HG03139 (cell line): Measurements from ENCODE around the gene CERS1.
"Not testable (repeated sequence)": the region's sequence is repeated elsewhere in the genome, so short reads cannot be mapped to it uniquely, and the experiment has no call there.

Experiments
- ATAC-seq: cut with Tn5 transposase; IDR thresholded peaks from one replicate; pipeline ENCODE4 v1.9.1; 2021; ENCODE audit not compliant: unreplicated experiment

Gene CERS1

DNA sequence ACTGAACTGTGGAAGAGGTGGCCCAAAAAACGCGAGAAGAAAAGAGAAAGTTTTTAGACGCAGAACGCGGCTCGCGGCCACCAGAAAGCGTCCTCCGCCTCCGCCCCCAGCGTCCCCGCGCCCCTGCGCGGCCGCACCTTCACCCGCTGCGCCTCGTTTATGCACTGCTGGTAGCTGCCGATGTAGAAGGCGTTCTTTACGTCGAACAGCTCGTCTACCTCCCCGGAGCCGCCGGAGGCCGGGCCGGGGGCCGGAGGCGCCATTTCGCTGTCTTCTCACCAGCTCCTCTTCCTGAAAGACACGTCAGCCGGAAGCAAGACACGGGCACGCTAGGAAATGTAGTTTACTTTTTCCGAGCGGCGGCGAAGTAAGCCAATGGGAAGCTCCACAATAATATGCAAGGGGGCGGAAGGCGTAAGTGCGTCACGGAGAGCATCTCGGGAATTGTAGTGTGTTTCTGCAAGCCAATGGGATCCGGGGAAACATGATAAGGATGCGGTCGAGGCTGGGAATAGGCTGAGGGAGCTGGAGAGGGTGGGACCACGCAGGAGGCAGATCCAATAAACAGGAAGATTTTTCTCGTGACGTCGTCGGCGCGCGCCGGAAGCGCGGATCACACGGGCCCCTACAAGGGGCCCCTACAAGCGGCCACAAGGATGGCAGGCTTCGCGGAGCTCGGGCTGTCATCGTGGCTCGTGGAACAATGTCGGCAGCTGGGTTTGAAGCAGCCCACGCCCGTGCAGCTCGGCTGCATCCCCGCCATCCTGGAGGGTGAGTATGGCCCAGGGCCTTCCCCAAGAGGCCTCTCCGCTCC is 23.3 kb upstream of the CERS1 start, which contains the start of the genes COPE and DDX49:
Gene COPE (minus strand): TSS at position 302 of the 814 bp plus-strand sequence. CDS start 39 bp downstream, at position 263.
Gene DDX49 (plus strand): TSS at position 630 of the 814 bp plus-strand sequence. CDS start 27 bp downstream, at position 657.
- ATAC-seq: peak; percentile 89

DNA sequence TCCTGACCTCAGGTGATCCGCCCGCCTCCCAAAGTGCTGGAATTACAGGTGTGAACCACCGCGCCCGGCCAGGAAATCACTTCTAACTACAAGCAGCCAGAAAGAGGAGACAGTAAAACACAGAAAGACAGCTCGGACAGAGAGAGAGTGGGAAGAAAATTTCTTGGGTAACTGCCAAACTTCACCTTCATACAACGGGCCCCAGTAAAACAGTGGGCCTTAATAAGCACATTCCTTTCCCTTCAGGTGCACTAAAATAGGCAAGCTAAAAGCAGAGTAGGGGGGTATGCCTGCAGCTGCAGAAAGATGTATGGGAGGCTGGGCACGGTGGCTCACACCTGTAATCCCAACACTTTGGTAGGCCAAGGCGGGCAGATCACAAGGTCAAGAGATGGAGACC is 21.6 kb upstream of the CERS1 start:
- not testable (repeated sequence) for ATAC-seq

GRCh38 chr19:18915639-18916038 is 19.7 kb upstream of the CERS1 start:
- ATAC-seq: no peak

GRCh38 chr19:18913466-18913865 is 17.5 kb upstream of the CERS1 start:
- ATAC-seq: no peak

- no peak for ATAC-seq
These were observed 17.0 kb upstream of the CERS1 start for GRCh38 chr19:18912933-18913332.

- no peak for ATAC-seq
These were observed 15.0 kb upstream of the CERS1 start for GRCh38 chr19:18910801-18911436.

DNA sequence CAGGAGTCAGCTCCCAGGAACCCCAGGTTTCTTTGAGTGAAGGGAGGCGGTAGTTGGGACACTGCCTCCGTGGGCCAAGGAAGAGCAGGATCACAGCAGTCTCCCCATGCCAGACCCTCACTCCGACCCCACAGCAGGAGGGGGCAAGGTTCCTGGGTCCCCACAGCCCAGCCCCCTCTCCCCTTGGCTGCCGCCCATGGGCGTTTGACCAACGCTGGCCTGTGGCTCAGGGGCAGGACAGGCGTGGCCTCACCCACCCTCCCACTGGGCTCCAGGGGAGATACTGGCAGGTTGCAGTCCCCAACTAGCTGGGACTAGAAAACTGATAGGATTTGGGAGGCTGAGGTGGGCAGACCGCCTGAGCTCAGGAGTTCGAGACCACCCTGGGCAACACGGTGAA is 14.1 kb upstream of the CERS1 start:
- no peak for ATAC-seq

- no peak for ATAC-seq
These were observed 13.1 kb upstream of the CERS1 start for GRCh38 chr19:18908917-18909619.

DNA sequence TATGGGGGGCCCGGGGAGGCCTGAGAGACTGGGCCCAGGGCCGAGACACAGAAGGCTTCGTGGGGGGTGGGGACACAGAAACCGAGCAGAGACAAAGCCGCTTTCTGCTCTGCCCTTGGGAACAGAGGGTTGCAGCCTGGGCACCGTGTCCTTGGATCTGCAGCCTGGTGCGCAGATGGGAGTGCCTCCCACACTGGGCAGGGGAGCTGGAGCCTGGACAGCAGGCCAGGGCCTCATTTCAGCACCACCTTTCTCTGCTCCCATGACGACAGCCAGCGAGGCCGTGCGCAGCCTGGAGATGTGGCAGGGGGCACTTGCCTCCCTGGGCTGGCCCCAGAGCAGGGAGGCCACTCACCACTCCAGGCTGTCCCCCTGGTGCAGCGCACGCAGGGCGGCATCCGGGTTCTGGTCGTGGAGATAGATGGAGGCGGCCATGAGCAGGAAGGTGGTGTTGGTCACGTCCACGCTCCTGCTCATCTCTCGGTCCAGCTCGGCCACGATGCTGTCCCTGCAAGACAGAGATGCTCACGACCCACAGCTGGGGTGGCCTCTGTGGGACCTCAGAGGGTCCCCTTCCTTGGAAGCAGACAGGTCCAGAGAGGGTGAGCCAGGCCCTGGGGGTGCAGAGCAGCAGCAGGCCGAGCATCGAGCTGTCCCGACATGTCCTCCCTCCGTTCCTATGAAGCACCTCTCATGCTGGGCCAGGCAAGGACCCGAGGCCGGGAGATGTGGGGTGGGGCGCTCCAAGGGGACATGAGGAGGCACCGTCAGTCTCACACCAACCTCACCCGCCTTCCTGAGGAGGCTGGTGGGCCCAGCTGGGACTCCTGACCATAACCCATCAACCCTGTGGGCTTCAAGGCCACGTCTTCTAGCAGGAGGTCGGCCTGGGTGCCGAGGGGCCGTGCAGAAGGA is 10.9 kb upstream of the CERS1 start:
- no peak for ATAC-seq

- ATAC-seq: no peak
These were observed 9.7 kb upstream of the CERS1 start for GRCh38 chr19:18905513-18906236.

DNA sequence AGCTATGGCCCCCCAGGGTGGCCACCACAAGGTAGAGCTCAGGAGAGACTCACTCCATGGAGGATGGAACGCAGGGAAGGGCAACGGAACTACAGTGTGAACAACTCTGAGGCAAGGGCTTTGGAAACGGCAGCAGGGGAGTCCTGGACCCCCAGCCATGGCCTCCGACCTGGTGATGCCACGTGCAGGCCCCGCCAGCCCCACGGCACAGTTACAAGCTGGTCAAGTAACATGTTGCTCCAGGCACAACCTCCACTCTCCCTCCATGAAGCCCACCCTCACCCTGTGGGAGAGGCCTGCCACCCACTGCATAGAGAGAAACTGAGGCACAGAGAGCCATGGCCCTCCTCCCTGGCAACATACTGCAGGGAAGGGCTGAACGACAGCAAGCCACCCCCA is 9.1 kb upstream of the CERS1 start:
- ATAC-seq: no peak

- ATAC-seq: no peak
These were observed 8.5 kb upstream of the CERS1 start for GRCh38 chr19:18904334-18905057.

DNA sequence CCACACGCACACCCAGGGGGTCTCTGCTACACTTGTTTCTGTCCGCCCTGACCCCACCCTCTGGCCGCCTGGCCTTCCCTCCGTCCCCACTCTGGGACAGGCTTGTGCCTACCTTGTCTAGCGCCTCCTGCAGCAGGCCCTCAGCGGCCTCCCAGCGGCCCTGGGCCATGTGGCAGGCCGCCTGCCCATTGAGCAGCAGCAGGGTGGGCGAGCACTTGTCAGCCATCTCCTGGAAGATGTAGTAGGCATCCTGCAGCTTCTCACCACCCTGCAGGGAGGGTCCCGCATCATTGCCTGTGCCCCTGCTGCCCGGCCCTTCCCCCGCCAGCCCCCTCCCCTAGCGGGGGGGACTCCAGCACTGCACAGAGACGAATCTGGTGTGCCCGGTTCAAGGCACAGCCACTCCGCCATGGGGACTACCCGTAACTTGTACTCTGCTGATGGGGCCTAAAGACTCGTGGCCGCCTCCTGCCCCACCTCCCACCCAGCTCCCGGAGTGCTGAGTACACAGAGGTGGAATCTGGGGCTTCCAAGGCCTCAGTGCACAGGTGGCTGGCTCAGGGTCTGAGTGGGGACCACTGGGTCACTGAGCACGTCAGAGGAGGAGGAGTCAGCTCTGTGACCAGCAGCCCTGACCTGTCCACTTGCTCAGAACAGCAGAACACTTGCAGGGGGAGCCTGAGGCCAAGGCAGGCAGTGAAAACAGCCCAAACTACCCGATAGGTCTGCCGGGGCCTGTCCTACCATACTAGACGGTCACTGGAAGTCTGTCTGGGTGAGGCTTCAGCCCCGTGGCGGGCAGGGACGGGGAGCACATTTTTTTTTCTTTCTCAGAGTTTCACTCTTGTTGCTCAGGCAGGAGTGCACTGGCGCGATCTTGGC is 7.4 kb upstream of the CERS1 start:
- no peak for ATAC-seq

GRCh38 chr19:18902519-18902918 is 6.6 kb upstream of the CERS1 start:
- ATAC-seq: not testable (repeated sequence)

- ATAC-seq: no peak
These were observed 5.5 kb upstream of the CERS1 start for GRCh38 chr19:18901491-18901890.

GRCh38 chr19:18900700-18901481 is 4.9 kb upstream of the CERS1 start:
- no peak for ATAC-seq
